AG10803 (cell line): ENCODE measurements around the gene FNBP1.
A peak's percentile ranks its signal among the peaks of the same experiment; 100 is the strongest.

Source experiments
- DNase-seq: peaks from one replicate; pipeline ENCODE4 v3.0.0; 2010; ENCODE audit warnings: low read depth
- H3K4me3 ChIP-seq: 2 replicates; pipeline ENCODE4 v1.5.1; 2011; ENCODE audit warnings: mild to moderate bottlenecking, low read length, control low read depth
- CTCF ChIP-seq: conservative IDR thresholded peaks from 2 replicates; pipeline ENCODE4 v1.5.1; 2011; ENCODE audit warnings: mild to moderate bottlenecking, low read length, control low read depth, inconsistent platforms

The FNBP1 gene

DNA sequence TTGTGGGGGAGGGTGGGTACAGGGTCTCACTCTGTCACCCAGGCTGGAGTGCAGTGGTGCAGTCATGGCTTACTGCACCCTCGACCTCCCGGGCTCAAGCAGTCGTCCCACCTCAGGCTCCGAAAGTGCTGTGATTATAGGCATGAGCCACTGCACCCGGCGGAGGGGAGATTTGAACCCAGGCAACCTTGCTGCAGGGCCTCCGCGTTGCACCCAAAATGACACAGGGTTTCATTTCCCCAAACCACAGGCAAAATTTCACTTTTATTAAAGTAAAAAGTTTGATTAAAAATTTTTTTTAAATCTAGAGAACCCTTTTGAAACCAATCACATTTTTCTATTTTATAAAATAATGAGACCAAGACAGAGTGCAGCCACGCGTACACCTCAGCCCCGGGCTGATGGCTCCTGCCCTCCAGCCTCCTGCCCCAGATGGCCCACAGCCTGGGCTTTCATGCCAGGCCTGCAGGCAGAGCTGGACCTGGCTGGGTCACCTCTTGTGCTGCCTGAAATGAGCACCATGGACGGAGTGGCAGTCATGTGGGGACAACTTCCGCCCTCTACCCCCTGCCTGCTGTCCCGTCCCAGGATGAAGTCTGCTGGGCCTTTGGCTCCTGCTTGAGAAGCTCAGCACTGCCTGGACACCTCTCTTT, 177.2 kb downstream of the FNBP1 start:
- DNase-seq: no peak
- no peak for TF ChIP-seq CTCF
- no peak overlapping the region for H3K4me3 ChIP-seq

GRCh38 chr9:129864991-129865647, 177.9 kb downstream of the FNBP1 start:
- no peak overlapping the region for H3K4me3 ChIP-seq
- no peak for DNase-seq
- no peak for TF ChIP-seq CTCF

GRCh38 chr9:129863059-129863690, 179.8 kb downstream of the FNBP1 start:
- no peak overlapping the region for H3K4me3 ChIP-seq
- no peak for TF ChIP-seq CTCF
- DNase-seq: peak; percentile 61

DNA sequence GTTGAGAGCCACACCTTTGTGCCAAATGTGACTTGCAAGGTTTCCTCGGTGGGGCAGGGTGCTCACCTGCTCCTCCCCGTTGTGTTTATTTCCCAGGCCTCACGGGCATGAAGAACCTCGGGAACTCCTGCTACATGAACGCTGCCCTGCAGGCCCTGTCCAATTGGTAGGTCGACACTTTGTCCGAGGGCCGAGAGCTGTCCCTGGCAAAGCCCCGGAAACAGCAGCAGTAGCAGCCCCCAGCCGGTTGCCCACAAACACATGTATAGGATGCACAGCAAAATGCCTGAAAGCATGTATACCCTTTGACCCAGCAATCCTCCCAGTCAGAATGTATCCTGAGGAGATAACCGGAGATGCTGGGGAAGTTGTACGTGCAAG, 181.6 kb downstream of the FNBP1 start:
- no peak for TF ChIP-seq CTCF

DNA sequence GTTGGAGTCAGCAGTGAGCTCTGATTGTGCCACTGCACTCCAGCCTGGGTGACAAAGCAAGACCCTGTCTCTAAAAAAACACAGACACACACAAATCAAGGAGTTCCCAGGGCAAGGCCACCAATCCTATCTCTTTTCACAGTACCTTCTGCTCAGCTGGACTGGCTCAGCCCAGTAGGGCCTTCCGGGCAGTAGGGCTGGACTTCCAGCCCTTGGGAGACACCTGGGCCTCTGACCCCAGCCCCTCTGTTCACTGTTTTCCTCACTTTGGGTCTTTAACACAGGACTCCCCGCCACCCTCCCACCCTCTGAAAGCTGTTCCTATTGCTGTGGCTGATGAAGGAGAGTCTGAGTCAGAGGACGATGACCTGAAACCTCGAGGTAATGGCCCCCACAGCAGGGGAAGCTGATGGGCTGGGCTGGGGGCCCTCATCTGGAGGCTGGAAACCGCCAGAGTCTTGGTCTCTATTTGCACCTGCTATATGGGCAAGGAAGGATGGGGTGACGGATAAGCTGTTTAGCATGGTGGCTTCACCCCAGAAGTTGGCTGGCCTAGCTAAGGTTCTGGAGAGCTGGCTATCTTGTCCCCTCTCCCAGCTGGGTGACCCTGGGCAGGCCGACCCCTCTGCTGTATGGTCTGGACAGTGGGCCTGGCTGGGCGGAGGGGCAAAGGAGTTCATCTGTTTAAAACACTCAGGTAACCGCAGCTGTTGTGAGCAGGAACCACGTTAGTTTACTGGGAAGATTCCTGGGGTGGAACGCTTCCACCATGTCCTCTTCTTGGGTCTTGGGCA, 182.1 kb downstream of the FNBP1 start:
- no peak for TF ChIP-seq CTCF
- no peak overlapping the region for H3K4me3 ChIP-seq

More for the DNA sequence above, 181.6 kb downstream of the FNBP1 start:
- DNase-seq: no peak
- H3K4me3 ChIP-seq: no peak overlapping the region

GRCh38 chr9:129858167-129858962, 184.6 kb downstream of the FNBP1 start:
- DNase-seq: no peak
- no peak overlapping the region for H3K4me3 ChIP-seq
- no peak for TF ChIP-seq CTCF

More for the DNA sequence above, 182.1 kb downstream of the FNBP1 start:
- DNase-seq: no peak
